Measurements from ENCODE around the gene RELN. TPM values are rescaled to one million over a fixed set of nuclear protein-coding genes. Genes with fewer than 3 reads are reported as not detected.

The RELN gene
- total and polyA plus RNA-seq, 9 of the 15 experiments (the other 6 are each of a cell fraction or from before 2014, with no cell fraction given) = 12.9 to 43.2 (median 18.1) TPM

DNA sequence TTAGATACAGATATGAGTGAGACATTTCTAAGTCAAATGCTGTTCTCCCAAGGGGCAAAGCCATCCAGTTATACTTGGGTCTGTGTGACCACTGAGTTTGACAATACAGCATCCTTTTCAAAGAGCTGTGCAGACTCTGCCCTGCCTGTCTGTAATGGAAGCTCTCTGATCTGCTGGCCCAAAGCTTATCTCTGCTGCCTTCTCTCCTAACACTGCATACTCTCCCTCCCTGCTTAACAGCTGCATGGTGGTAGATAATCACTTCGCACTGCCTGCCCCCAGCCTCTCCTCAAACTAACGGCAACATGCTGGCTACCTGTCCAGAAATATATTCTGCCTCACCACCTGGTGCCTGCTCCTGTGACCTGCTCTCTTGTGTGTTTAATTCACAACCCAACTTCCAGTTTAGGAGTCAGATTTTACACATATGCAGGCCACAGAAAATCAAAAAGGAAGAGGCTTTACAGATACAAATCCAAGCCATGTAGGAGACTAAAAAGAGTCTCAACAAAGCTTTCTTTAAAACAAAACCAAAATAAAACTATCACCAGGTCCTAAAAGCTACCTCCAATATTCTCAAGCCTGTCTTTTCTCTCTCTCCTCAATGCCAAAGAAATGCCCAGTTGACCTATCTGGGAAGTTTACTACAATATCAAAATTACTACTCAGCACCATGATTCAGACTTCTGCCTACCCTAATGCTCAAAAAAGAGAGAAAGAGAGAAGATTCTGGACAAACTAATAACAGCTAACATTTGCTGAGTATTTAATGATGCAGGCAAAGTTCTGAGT, 145.6 kb downstream of the RELN start (continued):
- TF ChIP-seq ARNT (IDR thresholded peaks at IDR 0.05) (peak; percentile 89 to 92), CREB3L1 (IDR thresholded peaks at IDR 0.05; ENCODE audit: borderline replicate concordance, low read depth) (0 out of 2 replicates have a peak, but pooled peaks have one; percentile 46), KDM5B (IDR thresholded peaks at IDR 0.05; ENCODE audit: insufficient replicate concordance, low read depth, low read length) (no peak), ZNF316 (IDR thresholded peaks at IDR 0.05) (peak; percentile 21; the same call in 1 of the 2 replicates), TAF1 (IDR thresholded peaks at IDR 0.05; ENCODE audit: control insufficient read depth, extremely low read depth, insufficient read depth, low read length, severe bottlenecking) (peak; percentile 52), RBM25 (IDR thresholded peaks at IDR 0.05; ENCODE audit: low read depth, low read length, severe bottlenecking) (peak; percentile 26), SMARCB1 (IDR thresholded peaks at IDR 0.05; ENCODE audit: insufficient read length, low read depth) (peak; percentile 92), SMARCE1 (IDR thresholded peaks at IDR 0.05) (peak; percentile 97), TRIM28 (IDR thresholded peaks at IDR 0.05) (peak; percentile 85; the same call in 1 of the 2 replicates), PHF20 (IDR thresholded peaks at IDR 0.05; ENCODE audit: partially characterized antibody) (peak; percentile 24), STAT5A (IDR thresholded peaks at IDR 0.05; ENCODE audit: borderline replicate concordance, low read length) (peak; percentile 96), GABPB2 (CRISPR knock-in tag; conservative IDR thresholded peaks at IDR 0.05) (no peak), LCOR (CRISPR knock-in tag; IDR thresholded peaks at IDR 0.05) (peak; percentile 56; the same call in 1 of the 2 replicates), SOX6 (IDR thresholded peaks at IDR 0.05) (peak; percentile 94), MYNN (IDR thresholded peaks at IDR 0.05) (peak; percentile 84), MYNN (CRISPR knock-in tag; IDR thresholded peaks at IDR 0.05) (no peak), DPF2 (IDR thresholded peaks at IDR 0.05) (peak; percentile 100), FOXJ2 (tag; IDR thresholded peaks at IDR 0.05) (no peak), ZSCAN32 (CRISPR knock-in tag; IDR thresholded peaks at IDR 0.05) (no peak), EZH2 (IDR thresholded peaks at IDR 0.05; ENCODE audit: borderline replicate concordance, low read depth, low read length) (no peak), CCNT2 (IDR thresholded peaks at IDR 0.05; ENCODE audit: borderline replicate concordance, extremely low read depth, insufficient read length, low read depth, low read length) (peak; percentile 56), NCOR1 (IDR thresholded peaks at IDR 0.05) (peak; percentile 99)
- TF ChIP-seq, protein P1, sequence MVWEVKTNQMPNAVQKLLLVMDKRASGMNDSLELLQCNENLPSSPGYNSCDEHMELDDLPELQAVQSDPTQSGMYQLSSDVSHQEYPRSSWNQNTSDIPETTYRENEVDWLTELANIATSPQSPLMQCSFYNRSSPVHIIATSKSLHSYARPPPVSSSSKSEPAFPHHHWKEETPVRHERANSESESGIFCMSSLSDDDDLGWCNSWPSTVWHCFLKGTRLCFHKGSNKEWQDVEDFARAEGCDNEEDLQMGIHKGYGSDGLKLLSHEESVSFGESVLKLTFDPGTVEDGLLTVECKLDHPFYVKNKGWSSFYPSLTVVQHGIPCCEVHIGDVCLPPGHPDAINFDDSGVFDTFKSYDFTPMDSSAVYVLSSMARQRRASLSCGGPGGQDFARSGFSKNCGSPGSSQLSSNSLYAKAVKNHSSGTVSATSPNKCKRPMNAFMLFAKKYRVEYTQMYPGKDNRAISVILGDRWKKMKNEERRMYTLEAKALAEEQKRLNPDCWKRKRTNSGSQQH (CRISPR knock-in tag; IDR thresholded peaks at IDR 0.05) = 0 out of 2 replicates have a peak, but pooled peaks have one; percentile 66
- TF ChIP-seq, protein P2, sequence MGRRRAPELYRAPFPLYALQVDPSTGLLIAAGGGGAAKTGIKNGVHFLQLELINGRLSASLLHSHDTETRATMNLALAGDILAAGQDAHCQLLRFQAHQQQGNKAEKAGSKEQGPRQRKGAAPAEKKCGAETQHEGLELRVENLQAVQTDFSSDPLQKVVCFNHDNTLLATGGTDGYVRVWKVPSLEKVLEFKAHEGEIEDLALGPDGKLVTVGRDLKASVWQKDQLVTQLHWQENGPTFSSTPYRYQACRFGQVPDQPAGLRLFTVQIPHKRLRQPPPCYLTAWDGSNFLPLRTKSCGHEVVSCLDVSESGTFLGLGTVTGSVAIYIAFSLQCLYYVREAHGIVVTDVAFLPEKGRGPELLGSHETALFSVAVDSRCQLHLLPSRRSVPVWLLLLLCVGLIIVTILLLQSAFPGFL (CRISPR knock-in tag; IDR thresholded peaks at IDR 0.05) = peak; percentile 42; the same call in 1 of the 2 replicates
- TF ChIP-seq, protein P3, sequence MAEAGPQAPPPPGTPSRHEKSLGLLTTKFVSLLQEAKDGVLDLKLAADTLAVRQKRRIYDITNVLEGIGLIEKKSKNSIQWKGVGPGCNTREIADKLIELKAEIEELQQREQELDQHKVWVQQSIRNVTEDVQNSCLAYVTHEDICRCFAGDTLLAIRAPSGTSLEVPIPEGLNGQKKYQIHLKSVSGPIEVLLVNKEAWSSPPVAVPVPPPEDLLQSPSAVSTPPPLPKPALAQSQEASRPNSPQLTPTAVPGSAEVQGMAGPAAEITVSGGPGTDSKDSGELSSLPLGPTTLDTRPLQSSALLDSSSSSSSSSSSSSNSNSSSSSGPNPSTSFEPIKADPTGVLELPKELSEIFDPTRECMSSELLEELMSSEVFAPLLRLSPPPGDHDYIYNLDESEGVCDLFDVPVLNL (CRISPR knock-in tag; IDR thresholded peaks at IDR 0.05; ENCODE audit: low read depth) = no peak
